Peyer's patch (tissue), 4 donors: ENCODE data around the gene PCSK5. TPM values are rescaled to one million over a fixed set of nuclear protein-coding genes. Genes with fewer than 3 reads are reported as not detected.

Experiments
- DNase-seq, 3 donors: peaks; one replicate each; pipeline ENCODE4 v3.0.0-alpha.2; 2017 to 2019
- H3K27ac ChIP-seq, 4 donors: fragments of 200-600 bp; sonication (generic); one replicate each; pipeline ENCODE4 v1.5.1; 2016 to 2019
- H3K27me3 ChIP-seq, 2 donors: fragments of 200-600 bp; sonication (generic); one replicate each; pipeline ENCODE4 v1.5.1; 2019
- H3K36me3 ChIP-seq, 3 donors: fragments of 200-600 bp; sonication (generic); one replicate each; pipeline ENCODE4 v1.5.1; 2016 to 2019
- H3K4me1 ChIP-seq, 4 donors: fragments of 200-600 bp; sonication (generic); one replicate each; pipeline ENCODE4 v1.5.1; 2016 to 2019
- H3K4me3 ChIP-seq, 4 donors: fragments of 200-600 bp; sonication (generic); 1 replicate in 3 of 4; 2 replicates in 1 of 4; pipeline ENCODE4 v1.5.1; 2016 to 2019; ENCODE audit warnings: mild to moderate bottlenecking in 1 of 4
- H3K9me3 ChIP-seq, 4 donors: fragments of 200-600 bp; sonication (generic); one replicate each; pipeline ENCODE4 v1.5.1; 2016 to 2019; ENCODE audit warnings: mild to moderate bottlenecking in 1 of 4
- CTCF ChIP-seq, 6 experiments: fragments of 450-650 bp in 4 of 6; fragments of 200-600 bp in 2 of 6; sonication (generic) in 1 of 6; IDR thresholded peaks; one replicate each; pipeline ENCODE4 v1.5.1; 2017 to 2019; ENCODE audit warnings: antibody characterized with exemption in 6 of 6, mild to moderate bottlenecking in 3 of 6, moderate library complexity in 1 of 6
- POLR2A ChIP-seq, 2 donors: fragments of 450-650 bp; IDR thresholded peaks; one replicate each; pipeline ENCODE4 v1.5.1; 2017; ENCODE audit warnings: antibody characterized with exemption in 2 of 2, mild to moderate bottlenecking in 2 of 2, moderate library complexity in 2 of 2
- total RNA-seq, 4 donors: library from RNA; depleted of rRNA; stranded (reverse); fragments of >200 nt; gene quantifications; one replicate each; pipeline ENCODE4 v1.1.0, GENCODE V29; 2016

PCSK5 gene
- total RNA-seq, 4 donors from 2014 or later = 77.6 to 488 (median 411) TPM

DNA sequence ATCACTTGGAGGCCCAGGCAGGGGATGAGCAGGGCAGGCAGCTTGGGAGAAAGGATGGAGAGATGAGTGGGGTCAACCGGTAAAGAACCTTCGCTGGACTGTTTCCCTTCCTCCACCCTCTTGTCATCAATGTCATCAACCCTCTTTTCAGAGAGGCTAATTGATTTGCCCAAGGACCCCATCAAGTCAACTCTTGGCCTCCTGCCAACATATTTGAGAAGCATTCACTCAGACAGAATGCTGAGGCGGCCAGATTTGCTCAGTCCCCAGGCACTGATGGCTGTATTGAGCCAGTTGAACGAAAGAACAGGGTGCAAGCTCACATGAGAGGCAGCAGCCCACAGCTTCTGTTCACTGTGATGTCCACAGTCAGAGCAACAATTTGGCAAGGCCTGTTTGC lies 310.3 kb downstream of the PCSK5 start:
- DNase-seq = no peak
- H3K27ac ChIP-seq = no peak overlapping the region
- H3K4me3 ChIP-seq = no peak overlapping the region
- no peaks in the 10 kb centered on the region for H3K9me3 ChIP-seq
- peaks cover 0 to 13% (median 0%) of the 10 kb centered on the region in 3 donors for H3K36me3 ChIP-seq
- no peak for TF ChIP-seq CTCF (IDR thresholded peaks at IDR 0.05)
- no peak for TF ChIP-seq POLR2A (IDR thresholded peaks at IDR 0.05)
- no peaks in the 10 kb centered on the region for H3K27me3 ChIP-seq
- H3K4me1 ChIP-seq = no peaks in the 10 kb centered on the region

GRCh38 chr9:76203373-76203772 lies 312.9 kb downstream of the PCSK5 start:
- Histone ChIP-seq H3K27me3 (no peaks in the 10 kb centered on the region), H3K36me3 (no peaks in the 10 kb centered on the region), H3K4me1 (no peaks in the 10 kb centered on the region), H3K4me3 (no peak overlapping the region), H3K9me3 (no peaks in the 10 kb centered on the region), H3K27ac (no peak overlapping the region)
- no peak for TF ChIP-seq POLR2A (IDR thresholded peaks at IDR 0.05)
- no peak for TF ChIP-seq CTCF (IDR thresholded peaks at IDR 0.05)
- DNase-seq = no peak

- Histone ChIP-seq H3K36me3 (no peaks in the 10 kb centered on the region), H3K27ac (no peak overlapping the region), H3K4me1 (no peaks in the 10 kb centered on the region), H3K9me3 (no peaks in the 10 kb centered on the region), H3K27me3 (no peaks in the 10 kb centered on the region), H3K4me3 (no peak overlapping the region)
- no peak for TF ChIP-seq CTCF (IDR thresholded peaks at IDR 0.05)
- no peak for TF ChIP-seq POLR2A (IDR thresholded peaks at IDR 0.05)
- no peak for DNase-seq
Observed at GRCh38 chr9:76206821-76207220, 316.3 kb downstream of the PCSK5 start.

DNA sequence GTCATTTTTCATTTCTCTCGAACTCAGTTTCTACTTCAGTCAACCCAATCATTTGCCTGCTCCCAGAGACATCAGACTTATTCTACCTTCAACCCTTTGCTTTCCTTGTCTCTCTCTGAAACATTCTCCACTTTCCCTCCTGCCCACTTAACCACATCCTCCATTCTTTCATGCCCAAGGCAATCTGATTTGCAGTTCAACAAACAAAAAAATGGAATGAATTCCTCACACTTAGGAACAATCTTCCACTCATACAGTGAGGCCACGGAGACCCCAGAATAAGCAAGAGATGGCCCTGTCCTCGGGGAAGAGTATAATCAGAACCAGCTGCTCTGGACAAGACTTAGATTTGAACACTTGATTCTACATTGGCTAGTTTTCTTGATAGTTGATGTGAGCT lies 323.3 kb downstream of the PCSK5 start:
- H3K4me3 ChIP-seq = no peak overlapping the region
- DNase-seq = no peak
- H3K27me3 ChIP-seq = no peaks in the 10 kb centered on the region
- TF ChIP-seq CTCF (IDR thresholded peaks at IDR 0.05) (no peak), POLR2A (IDR thresholded peaks at IDR 0.05) (no peak)
- H3K4me1 ChIP-seq = no peaks in the 10 kb centered on the region
- H3K9me3 ChIP-seq = no peaks in the 10 kb centered on the region
- H3K27ac ChIP-seq = no peak overlapping the region
- H3K36me3 ChIP-seq = no peaks in the 10 kb centered on the region

- no peak overlapping the region for H3K27ac ChIP-seq
- no peaks in the 10 kb centered on the region for H3K9me3 ChIP-seq
- no peak overlapping the region for H3K4me3 ChIP-seq
- no peaks in the 10 kb centered on the region for H3K4me1 ChIP-seq
- no peaks in the 10 kb centered on the region for H3K27me3 ChIP-seq
- no peak for TF ChIP-seq CTCF (IDR thresholded peaks at IDR 0.05)
- no peak for TF ChIP-seq POLR2A (IDR thresholded peaks at IDR 0.05)
- H3K36me3 ChIP-seq = no peaks in the 10 kb centered on the region
- DNase-seq = no peak
Observed at GRCh38 chr9:76215066-76215465, 324.6 kb downstream of the PCSK5 start.

GRCh38 chr9:76216161-76216649 lies 325.7 kb downstream of the PCSK5 start:
- no peaks in the 10 kb centered on the region for H3K27me3 ChIP-seq
- peak overlapping the region in 1 of 4 donors; percentile 1 for H3K27ac ChIP-seq
- no peaks in the 10 kb centered on the region for H3K9me3 ChIP-seq
- H3K4me3 ChIP-seq = no peak overlapping the region
- no peaks in the 10 kb centered on the region for H3K36me3 ChIP-seq
- TF ChIP-seq POLR2A (IDR thresholded peaks at IDR 0.05) (no peak), CTCF (IDR thresholded peaks at IDR 0.05) (no peak)
- no peaks in the 10 kb centered on the region for H3K4me1 ChIP-seq
- no peak for DNase-seq
